Astrocyte of the cerebellum (primary cell): ENCODE data around the gene CRABP2.

Experiments used
- DNase-seq: peaks from one replicate; pipeline ENCODE4 v3.0.0-alpha.2; 2011; ENCODE audit warnings: low read depth
- H3K4me3 ChIP-seq: 2 replicates; pipeline ENCODE4 v1.5.1; 2011; ENCODE audit warnings: mild to moderate bottlenecking, low read depth, low read length, moderate library complexity
- in situ Hi-C: cut with HindIII; loops from 2 replicates; pipeline ENCODE4 v1.10.0; 2017; ENCODE audit warnings: low sequenced_read_pairs
- TF ChIP-seq, protein P1 (sequence below): IDR thresholded peaks from 2 replicates; pipeline ENCODE4 v1.5.1; 2012; ENCODE audit warnings: low read length, low read depth, moderate library complexity, mild to moderate bottlenecking; ENCODE audit errors: missing control alignments

The CRABP2 gene

DNA sequence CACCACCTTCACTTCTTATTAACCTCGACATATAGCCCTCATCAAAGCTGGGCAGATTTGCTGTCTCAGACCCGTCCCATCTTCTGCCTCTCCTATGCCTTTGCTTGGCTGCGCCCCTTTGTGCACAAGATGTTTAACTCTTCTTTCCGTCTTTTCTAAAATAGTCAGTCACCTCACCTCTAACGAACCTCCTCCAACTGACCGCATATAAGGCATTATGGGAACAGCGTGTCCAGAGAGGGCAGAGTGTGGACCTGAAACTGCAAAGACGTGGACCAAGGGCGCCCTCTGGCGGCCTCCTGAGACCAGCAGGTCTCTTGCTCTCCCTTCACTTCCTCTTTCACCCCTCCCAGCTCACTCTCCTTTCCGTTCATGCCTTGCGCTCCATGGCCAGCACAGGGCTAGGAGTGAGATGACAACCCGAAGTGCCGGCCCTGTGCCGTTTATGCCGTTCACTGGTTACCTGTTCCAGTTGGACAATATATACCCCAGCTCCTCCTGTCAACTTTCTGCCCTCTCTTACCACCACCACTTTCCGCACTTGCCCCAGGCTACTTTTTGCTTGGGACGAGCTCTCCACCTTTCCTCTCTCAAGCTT lies 20.4 kb upstream of the CRABP2 start:
- TF ChIP-seq, protein P1, sequence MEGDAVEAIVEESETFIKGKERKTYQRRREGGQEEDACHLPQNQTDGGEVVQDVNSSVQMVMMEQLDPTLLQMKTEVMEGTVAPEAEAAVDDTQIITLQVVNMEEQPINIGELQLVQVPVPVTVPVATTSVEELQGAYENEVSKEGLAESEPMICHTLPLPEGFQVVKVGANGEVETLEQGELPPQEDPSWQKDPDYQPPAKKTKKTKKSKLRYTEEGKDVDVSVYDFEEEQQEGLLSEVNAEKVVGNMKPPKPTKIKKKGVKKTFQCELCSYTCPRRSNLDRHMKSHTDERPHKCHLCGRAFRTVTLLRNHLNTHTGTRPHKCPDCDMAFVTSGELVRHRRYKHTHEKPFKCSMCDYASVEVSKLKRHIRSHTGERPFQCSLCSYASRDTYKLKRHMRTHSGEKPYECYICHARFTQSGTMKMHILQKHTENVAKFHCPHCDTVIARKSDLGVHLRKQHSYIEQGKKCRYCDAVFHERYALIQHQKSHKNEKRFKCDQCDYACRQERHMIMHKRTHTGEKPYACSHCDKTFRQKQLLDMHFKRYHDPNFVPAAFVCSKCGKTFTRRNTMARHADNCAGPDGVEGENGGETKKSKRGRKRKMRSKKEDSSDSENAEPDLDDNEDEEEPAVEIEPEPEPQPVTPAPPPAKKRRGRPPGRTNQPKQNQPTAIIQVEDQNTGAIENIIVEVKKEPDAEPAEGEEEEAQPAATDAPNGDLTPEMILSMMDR, result peak; percentile 94

GRCh38 chr1:156721535-156721934 lies 16.2 kb upstream of the CRABP2 start:
- DNase-seq, result no peak
- TF ChIP-seq, protein P1, result no peak
- H3K4me3 ChIP-seq, result no peak overlapping the region
- in situ Hi-C loops, result no loop called here

More for the DNA sequence above, 20.4 kb upstream of the CRABP2 start:
- in situ Hi-C loops, result no loop called here
- DNase-seq, result peak; percentile 85
- peak overlapping the region; percentile 39 for H3K4me3 ChIP-seq

GRCh38 chr1:156721131-156721530 lies 15.7 kb upstream of the CRABP2 start:
- no peak overlapping the region for H3K4me3 ChIP-seq
- TF ChIP-seq, protein P1, result no peak
- in situ Hi-C loops, result no loop called here
- DNase-seq, result no peak

DNA sequence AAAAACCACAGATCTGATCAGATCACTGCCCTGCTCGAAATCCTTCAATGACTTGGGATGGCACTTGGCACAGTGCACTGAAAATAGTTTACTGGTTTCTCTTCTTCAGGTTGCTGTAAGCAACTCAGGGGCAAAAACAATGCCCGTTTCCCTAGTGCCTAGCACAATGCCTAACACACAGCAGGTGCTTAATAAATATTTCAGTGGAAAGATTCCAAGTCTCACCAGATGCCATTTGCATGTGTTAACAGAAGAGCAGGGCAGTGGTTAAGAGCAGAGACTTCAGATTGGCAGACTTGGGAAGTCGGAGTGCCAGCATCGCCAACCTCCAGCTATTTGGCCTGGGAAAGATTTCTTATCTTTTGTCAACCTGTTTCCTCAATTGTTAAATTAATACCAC lies 12.0 kb upstream of the CRABP2 start:
- in situ Hi-C loops, result loop anchor here (5.0 kb wide), 1 partner anchor 140 kb away; the partner anchor contains the start of gene INSRR
- TF ChIP-seq, protein P1, result no peak

GRCh38 chr1:156714830-156715229 lies 9.4 kb upstream of the CRABP2 start:
- DNase-seq, result no peak
- TF ChIP-seq, protein P1, result no peak
- in situ Hi-C loops, result loop anchor here (5.0 kb wide), 1 partner anchor 142 kb away; the partner anchor contains the start of gene INSRR
- H3K4me3 ChIP-seq, result no peak overlapping the region

More for the DNA sequence above, 12.0 kb upstream of the CRABP2 start:
- no peak overlapping the region for H3K4me3 ChIP-seq
- DNase-seq, result no peak

DNA sequence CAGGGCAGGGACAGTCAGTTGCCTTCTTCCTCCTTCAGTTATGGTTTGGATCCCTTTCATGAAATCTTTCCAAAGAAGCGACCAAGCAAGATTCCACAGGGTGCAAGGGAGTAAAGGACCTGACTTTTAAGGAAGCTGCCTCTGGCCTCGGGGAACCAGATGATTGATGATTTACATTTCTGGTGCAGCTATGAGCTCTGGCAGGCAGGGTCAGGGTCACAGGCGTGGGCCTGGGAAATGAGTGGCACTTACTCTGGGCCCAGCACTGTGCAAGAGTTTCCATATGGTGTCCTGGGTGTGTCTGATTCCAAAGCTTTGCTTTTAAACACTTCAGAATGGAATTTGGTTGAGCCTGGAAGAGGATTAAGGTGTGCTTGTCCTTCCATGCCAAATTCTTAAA lies 7.2 kb upstream of the CRABP2 start:
- DNase-seq, result no peak
- in situ Hi-C loops, result no loop called here
- H3K4me3 ChIP-seq, result no peak overlapping the region
- TF ChIP-seq, protein P1, result no peak
